Right cardiac atrium (tissue), 5 donors: ENCODE results near the gene SH2D3A. TPM values are rescaled to one million over a fixed set of nuclear protein-coding genes. Genes with fewer than 3 reads are reported as not detected.

Source experiments
- ATAC-seq, 2 donors: fragments of 200-7000 bp; cut with Tn5 transposase; one replicate each; pipeline versions ENCODE4 v1.8.0 to v1.9.1; 2020; ENCODE audit warnings: moderate library complexity in 2 of 2, mild to moderate bottlenecking in 1 of 2
- DNase-seq, 3 donors: peaks; one replicate each; pipeline ENCODE4 v3.0.0-alpha.2; 2020
- H3K27ac ChIP-seq: one replicate; pipeline ENCODE4 v1.5.1; 2013; ENCODE audit warnings: mild to moderate bottlenecking, low read length, control low read depth, moderate library complexity
- H3K27me3 ChIP-seq: one replicate; pipeline ENCODE4 v1.6.1; 2013; ENCODE audit not compliant: control insufficient read depth, insufficient read depth
- H3K4me1 ChIP-seq: one replicate; pipeline ENCODE4 v1.6.1; 2013; ENCODE audit warnings: low read length; ENCODE audit not compliant: control insufficient read depth, insufficient read depth
- H3K4me3 ChIP-seq: one replicate; pipeline ENCODE4 v1.5.1; 2013; ENCODE audit warnings: low read length, control low read depth
- H3K9me3 ChIP-seq: one replicate; pipeline ENCODE4 v1.6.1; 2013; ENCODE audit warnings: low read length; ENCODE audit not compliant: control insufficient read depth
- WGBS: extraction: QIAGEN DNeasy Blood & Tissue Kit; methylation state at CpG from one replicate; pipeline ENCODE4 v1.1.7; 2013; 5-methylcytosine and 5-hydroxymethylcytosine counted together
- intact Hi-C, 4 donors: fragments of 100-400 bp; cut with DNase I; formaldehyde crosslinking; loops; one replicate each; pipeline versions ENCODE4 v1.11.0 to v1.14.0; 2022 to 2023
- polyA plus RNA-seq: library from polyadenylated mRNA; stranded (reverse); fragments of 200-250 nt; gene quantifications from one replicate; pipeline ENCODE4 v1.2.3, GENCODE V29; 2013
- total RNA-seq, 4 donors: library from RNA; stranded (reverse); fragmentation: NEBNext Ultra II Directional; extraction: Animal tissue kit (Norgen Biotek cat#: 25700); gene quantifications; one replicate each; pipeline ENCODE4 v1.2.1, GENCODE V29; 2021
- donor health status: healthy with polysubstance abuse.
- donor health status: DM: no; HTN: yes; CAD: no.
- donor health status: DM: no; HTN: no; CAD: no.
- donor health status: DM: no; HTN: yes; CAD: no; lungs with severe emphysema.
- donor health status: DM: yes; HTN: yes; CAD: no.

The SH2D3A gene
- total and polyA plus RNA-seq, 5 donors, result 0.09 to 0.54 (median 0.25) TPM; not detected in 2

DNA sequence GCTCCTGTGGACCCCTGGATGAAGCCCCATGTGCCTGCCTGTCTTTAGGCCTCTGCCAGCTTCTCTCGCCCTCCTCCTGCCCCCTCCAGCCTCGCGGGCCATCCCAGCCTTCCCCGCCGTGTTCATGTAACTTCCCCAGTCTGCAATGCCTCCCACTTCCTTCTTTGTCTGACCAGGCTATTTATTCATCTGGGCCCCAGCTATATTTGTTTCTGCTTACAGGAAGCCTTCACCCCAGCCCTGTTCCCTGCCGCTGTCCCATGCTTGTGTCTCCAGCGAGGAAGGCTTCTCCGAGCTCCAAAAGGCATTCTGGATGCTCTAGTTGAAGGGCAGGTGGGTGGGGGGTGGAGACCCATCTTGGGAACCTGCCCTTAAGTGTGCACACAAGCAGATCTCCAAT, 38.9 kb downstream of the SH2D3A start:
- H3K4me3 ChIP-seq, result no peak overlapping the region
- H3K27ac ChIP-seq, result no peak overlapping the region
- DNase-seq, result peak in 2 of 3 donors; percentile 68 to 76
- WGBS, result 34% methylated on average over 8 of the region's 8 CpGs
- no peaks in the 10 kb centered on the region for H3K4me1 ChIP-seq
- H3K27me3 ChIP-seq, result no peaks in the 10 kb centered on the region
- intact Hi-C loops, result no loop called here
- no peak for ATAC-seq
- no peaks in the 10 kb centered on the region for H3K9me3 ChIP-seq

DNA sequence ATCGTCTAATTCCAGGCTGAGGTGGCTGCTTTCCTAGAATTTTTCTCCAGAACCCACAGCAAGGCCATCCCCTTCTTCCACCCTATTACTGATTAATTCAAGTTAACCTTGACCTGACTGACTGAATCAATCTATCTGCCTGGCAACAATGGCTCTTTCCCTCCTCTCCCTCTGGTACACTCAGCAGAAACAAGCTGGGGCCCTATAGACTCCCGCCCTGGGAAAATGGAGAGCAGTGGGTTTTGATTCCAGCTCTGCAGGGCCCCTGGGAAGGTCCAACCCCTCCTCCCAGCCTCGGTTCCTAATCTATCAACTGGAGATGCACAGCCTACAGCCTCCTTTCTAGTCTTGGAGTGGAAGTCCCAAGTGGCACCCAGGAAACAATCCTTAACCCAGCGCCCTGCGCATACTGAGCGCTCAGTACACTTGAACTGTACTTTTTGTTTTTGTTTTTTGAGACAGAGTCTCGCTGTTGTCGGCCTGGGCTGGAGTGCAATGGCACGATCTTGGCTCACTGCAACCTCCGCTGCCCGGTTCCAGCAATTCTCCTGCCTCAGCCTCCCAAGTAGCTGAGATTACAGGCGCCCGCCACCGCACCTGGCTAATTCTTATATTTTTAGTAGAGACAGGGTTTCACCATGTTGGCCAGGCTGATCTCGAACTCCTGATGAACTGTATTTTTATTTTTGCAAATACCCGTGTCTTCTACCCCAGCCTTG, 41.6 kb downstream of the SH2D3A start:
- intact Hi-C loops, result no loop called here
- ATAC-seq (no peak), DNase-seq (peak in 1 of 3 donors; percentile 6)
- H3K4me1 ChIP-seq, result no peaks in the 10 kb centered on the region
- H3K4me3 ChIP-seq, result no peak overlapping the region
- H3K27me3 ChIP-seq, result no peaks in the 10 kb centered on the region
- WGBS, result 88% methylated on average over 16 of the region's 16 CpGs
- no peaks in the 10 kb centered on the region for H3K9me3 ChIP-seq
- H3K27ac ChIP-seq, result no peak overlapping the region

DNA sequence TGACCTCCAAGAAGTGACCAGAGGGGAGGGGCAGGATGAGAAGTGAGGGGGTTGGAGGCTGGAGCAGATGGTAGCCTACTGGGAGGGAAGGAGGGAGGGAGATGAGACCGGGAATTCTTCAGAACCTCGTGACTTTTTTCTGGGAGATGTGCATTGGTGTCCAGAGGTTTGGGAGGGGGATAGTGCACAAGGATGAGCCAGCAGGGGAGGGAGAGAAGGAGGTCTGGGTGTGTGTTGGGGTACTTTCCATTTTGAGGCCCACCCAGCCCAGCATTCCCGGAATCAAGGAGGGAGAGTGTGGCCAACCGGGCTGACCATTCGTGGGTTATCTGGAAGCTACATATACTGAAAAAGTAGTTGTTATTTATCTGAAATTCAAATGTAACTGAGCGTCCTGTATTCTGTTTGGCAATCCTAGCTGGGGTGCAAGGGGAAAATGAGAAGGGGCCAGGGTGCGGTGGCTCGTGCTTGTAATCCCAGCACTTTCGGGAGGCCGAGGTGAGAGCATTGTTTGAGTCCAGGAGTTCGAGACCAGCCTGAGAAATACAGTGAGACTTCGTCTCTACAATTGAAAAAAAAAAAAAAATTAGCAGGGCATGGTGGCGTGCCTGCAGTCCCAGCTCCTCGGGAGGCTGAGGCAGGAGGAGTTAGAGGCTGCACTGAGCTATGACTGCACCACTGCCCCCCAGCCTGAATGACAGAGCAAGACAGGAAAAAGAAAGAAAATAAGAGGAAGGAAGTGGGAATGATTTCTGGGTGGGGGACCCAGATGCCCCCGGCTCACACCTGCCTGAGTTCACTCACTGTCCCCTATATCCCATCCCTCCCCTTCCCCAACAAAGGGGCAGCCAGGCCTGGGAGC, 42.4 kb downstream of the SH2D3A start:
- ATAC-seq (no peak), DNase-seq (peak in 1 of 3 donors; percentile 24)
- Histone ChIP-seq H3K27me3 (no peaks in the 10 kb centered on the region), H3K9me3 (no peaks in the 10 kb centered on the region), H3K4me3 (no peak overlapping the region), H3K27ac (no peak overlapping the region), H3K4me1 (no peaks in the 10 kb centered on the region)
- 66% methylated on average over 15 of the region's 15 CpGs for WGBS
- intact Hi-C loops, result no loop called here

DNA sequence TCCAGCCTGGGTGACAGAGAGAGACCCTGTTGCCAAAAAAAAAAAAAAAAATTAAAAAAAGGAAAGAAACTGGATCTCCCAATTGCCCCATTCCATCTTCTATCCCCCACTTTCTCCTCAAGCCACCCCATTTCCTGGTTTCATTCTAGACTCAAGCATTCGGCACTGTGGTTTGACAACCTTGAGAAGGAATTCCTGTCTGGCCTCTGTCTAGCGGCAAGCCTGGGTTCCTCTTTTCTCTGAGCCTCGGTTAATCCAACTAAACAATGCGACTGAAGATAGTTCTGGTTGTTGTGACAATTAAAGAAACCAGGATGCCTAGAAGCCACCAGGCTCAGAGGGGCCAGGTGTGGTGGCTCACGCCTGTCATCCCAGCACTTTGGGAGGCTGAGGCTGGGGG, 43.5 kb downstream of the SH2D3A start:
- no peak overlapping the region for H3K4me3 ChIP-seq
- no peaks in the 10 kb centered on the region for H3K4me1 ChIP-seq
- WGBS, result 52% methylated on average over 5 of the region's 5 CpGs
- ATAC-seq (no peak), DNase-seq (peak in 1 of 3 donors; percentile 36)
- H3K27ac ChIP-seq, result no peak overlapping the region
- no peaks in the 10 kb centered on the region for H3K27me3 ChIP-seq
- intact Hi-C loops, result no loop called here
- H3K9me3 ChIP-seq, result no peaks in the 10 kb centered on the region

DNA sequence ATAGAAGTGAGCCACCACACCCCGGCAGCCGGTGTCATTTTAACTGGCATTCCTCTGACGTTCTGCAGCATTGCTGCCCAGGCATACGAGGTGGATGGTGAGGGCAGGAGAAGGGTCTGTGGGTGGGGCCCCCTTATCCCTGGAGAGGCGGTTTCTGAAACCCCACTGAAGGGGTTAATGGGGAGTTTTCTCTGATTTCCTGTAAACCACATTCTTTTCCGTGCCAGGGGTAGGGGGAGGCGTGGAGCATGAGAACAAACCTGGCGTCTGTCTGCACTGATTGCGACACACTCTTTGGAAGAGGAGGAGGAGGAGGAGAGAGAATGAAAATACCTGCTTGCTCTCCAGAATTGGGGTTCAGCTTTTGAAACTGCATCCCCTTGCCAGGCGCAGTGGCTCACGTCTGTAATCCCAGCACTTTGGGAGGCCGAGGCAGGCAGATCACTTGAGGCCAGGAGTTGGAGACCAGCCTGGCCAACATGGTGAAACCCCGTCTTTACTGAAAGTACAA, 44.1 kb downstream of the SH2D3A start:
- WGBS, result 20% methylated on average over 13 of the region's 13 CpGs
- H3K4me3 ChIP-seq, result no peak overlapping the region
- peak; percentile 75 to 87 (median 77) for DNase-seq

DNA sequence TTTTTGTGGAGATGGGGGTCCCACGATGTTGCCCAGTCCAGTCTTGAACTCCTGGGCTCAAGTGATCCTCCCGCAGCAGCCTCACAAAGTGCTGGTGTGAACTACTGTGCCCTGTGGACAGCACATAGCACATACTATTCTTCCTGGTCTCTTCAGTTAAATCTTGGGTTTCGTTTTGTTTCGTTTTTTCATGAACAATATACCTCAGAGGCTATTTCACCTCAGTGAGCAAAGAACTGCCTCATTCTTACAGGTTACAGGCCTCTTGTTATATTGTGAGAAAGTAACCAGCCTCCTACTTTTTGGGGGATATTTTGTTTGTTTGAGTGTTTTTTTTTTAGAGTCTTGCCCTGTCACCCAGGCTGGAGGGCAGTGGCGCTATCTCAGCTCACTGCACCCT, 45.5 kb downstream of the SH2D3A start:
- no peaks in the 10 kb centered on the region for H3K9me3 ChIP-seq
- no peak overlapping the region for H3K4me3 ChIP-seq
- DNase-seq (peak in 2 of 3 donors; percentile 9 to 17), ATAC-seq (no peak)
- no peaks in the 10 kb centered on the region for H3K27me3 ChIP-seq
- H3K4me1 ChIP-seq, result no peaks in the 10 kb centered on the region
- WGBS, result 81% methylated on average over 5 of the region's 5 CpGs
- intact Hi-C loops, result no loop called here
- H3K27ac ChIP-seq, result no peak overlapping the region

More for the DNA sequence above, 44.1 kb downstream of the SH2D3A start:
- no peak overlapping the region for H3K27ac ChIP-seq
- no peaks in the 10 kb centered on the region for H3K27me3 ChIP-seq
- intact Hi-C loops, result no loop called here
- peak; percentile 28 to 47 for ATAC-seq
- no peaks in the 10 kb centered on the region for H3K9me3 ChIP-seq
- H3K4me1 ChIP-seq, result no peaks in the 10 kb centered on the region

DNA sequence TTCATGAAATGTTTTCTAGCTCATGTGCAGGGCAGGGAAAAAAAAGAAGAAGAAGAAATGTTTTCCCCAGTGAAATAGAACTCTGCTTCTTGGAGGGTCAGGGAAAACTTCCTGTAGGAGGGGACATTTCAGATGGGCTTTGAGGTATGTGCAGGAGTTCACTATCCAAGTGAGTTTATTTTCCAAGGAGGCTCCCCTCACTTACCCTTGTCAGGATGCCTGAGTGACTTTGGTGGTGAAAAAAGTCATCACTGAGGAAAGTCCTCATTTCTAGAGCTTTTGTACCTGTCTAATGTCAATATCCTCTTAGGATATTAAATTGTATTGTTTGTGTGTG, 46.1 kb downstream of the SH2D3A start:
- intact Hi-C loops, result no loop called here
- Histone ChIP-seq H3K27ac (no peak overlapping the region), H3K4me1 (no peaks in the 10 kb centered on the region), H3K4me3 (no peak overlapping the region), H3K9me3 (no peaks in the 10 kb centered on the region), H3K27me3 (no peaks in the 10 kb centered on the region)
- DNase-seq (no peak), ATAC-seq (no peak)

DNA sequence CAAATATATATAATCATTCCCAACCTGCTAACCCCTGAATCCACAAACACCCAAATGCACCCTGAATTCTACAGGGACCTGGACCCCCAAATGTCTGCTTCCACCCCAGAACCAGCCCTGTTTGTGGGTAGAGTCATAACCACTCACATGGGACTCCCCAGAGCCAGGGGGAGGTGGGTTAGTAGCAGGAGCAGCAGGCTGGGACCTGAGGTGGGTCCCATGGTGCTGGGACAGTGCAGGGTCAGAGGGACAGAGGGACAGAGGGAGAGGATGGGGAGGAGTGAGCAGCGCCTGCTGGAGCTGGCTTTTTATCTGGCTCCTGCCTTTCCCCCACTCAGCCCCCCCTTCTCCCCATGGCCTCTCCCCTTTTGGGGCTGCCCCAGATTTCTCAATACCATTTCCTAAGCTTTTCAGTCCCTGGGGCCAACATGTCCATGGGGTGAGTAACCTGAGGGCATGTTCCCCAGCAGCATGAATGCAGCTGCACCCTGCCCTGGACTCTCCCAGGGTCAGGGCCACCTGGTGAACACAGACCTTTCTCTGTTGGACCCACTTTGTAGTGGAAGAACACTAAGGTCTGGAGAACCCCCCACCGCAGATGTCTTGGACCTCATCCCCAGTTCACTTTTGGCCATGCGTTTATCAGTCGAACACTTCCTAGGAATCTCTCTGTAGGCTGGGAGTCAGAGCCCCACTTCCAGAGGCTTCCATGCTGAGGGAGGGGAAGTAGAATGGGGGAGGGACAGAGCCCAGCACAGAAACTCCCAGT, 46.7 kb downstream of the SH2D3A start, which contains the start of gene C3:
Gene C3 (minus strand): TSS at position 282 of the 769 bp plus-strand sequence. CDS start 61 bp downstream, at position 221.
- DNase-seq (peak; percentile 79 to 86 (median 80)), ATAC-seq (peak; percentile 84 to 86)
- H3K9me3 ChIP-seq, result no peaks in the 10 kb centered on the region
- intact Hi-C loops, result no loop called here
- WGBS, result 40% methylated on average over 4 of the region's 4 CpGs
- H3K27me3 ChIP-seq, result no peaks in the 10 kb centered on the region
- no peaks in the 10 kb centered on the region for H3K4me1 ChIP-seq
- H3K4me3 ChIP-seq, result peak within 1 kb of the TSS; percentile 3
- H3K27ac ChIP-seq, result peak within 1 kb of the TSS; percentile 55

DNA sequence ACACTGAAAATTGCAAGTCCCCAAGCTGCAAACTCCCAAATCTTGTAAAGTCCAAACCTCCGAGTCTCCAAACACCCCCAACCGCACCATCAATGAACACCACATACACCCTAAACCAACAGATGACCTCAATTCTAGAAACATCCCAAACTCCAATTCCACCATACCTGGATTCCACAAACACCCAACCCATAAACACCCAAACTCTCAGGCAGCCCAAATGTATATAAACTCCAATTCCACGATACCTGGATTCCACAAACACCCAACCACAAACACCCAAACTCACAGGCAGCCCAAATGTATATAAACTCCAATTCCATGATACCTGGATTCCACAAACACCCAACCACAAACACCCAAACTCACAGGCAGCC, 47.3 kb downstream of the SH2D3A start:
- Histone ChIP-seq H3K4me3 (peak overlapping the region; percentile 3), H3K4me1 (no peaks in the 10 kb centered on the region), H3K9me3 (no peaks in the 10 kb centered on the region), H3K27me3 (no peaks in the 10 kb centered on the region), H3K27ac (peak overlapping the region; percentile 5)
- intact Hi-C loops, result no loop called here
- DNase-seq, result no peak
- 72% methylated on average over 3 of the region's 3 CpGs for WGBS
- ATAC-seq, result no peak

DNA sequence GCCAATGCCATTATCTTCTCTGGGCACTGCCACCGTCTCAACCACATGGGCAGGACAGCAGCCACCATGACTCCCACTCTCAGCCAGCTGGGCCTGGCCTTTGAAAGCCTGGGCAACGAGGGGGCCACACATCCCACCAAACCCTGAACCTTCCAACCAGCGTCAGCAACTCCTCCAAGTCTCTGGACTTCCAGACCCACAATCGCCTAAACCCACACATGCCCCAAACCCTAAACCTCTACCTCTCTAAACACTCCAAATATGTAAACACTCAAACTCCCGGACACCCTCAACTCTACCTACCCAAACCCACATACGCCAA, 47.7 kb downstream of the SH2D3A start:
- no peaks in the 10 kb centered on the region for H3K4me1 ChIP-seq
- H3K27me3 ChIP-seq, result no peaks in the 10 kb centered on the region
- 69% methylated on average over 6 of the region's 6 CpGs for WGBS
- DNase-seq, result no peak
- intact Hi-C loops, result no loop called here
- H3K9me3 ChIP-seq, result no peaks in the 10 kb centered on the region
- H3K4me3 ChIP-seq, result peak overlapping the region; percentile 3
- H3K27ac ChIP-seq, result no peak overlapping the region
- no peak for ATAC-seq
